HG03460 (cell line): ENCODE data around the gene ANAPC1.
"Not testable (repeated sequence)": the region's sequence is repeated elsewhere in the genome, so short reads cannot be mapped to it uniquely, and the experiment has no call there.

ENCODE experiments used
- ATAC-seq: cut with Tn5 transposase; IDR thresholded peaks from one replicate; pipeline ENCODE4 v1.9.1; 2021; ENCODE audit not compliant: unreplicated experiment

ANAPC1 gene, protein sequence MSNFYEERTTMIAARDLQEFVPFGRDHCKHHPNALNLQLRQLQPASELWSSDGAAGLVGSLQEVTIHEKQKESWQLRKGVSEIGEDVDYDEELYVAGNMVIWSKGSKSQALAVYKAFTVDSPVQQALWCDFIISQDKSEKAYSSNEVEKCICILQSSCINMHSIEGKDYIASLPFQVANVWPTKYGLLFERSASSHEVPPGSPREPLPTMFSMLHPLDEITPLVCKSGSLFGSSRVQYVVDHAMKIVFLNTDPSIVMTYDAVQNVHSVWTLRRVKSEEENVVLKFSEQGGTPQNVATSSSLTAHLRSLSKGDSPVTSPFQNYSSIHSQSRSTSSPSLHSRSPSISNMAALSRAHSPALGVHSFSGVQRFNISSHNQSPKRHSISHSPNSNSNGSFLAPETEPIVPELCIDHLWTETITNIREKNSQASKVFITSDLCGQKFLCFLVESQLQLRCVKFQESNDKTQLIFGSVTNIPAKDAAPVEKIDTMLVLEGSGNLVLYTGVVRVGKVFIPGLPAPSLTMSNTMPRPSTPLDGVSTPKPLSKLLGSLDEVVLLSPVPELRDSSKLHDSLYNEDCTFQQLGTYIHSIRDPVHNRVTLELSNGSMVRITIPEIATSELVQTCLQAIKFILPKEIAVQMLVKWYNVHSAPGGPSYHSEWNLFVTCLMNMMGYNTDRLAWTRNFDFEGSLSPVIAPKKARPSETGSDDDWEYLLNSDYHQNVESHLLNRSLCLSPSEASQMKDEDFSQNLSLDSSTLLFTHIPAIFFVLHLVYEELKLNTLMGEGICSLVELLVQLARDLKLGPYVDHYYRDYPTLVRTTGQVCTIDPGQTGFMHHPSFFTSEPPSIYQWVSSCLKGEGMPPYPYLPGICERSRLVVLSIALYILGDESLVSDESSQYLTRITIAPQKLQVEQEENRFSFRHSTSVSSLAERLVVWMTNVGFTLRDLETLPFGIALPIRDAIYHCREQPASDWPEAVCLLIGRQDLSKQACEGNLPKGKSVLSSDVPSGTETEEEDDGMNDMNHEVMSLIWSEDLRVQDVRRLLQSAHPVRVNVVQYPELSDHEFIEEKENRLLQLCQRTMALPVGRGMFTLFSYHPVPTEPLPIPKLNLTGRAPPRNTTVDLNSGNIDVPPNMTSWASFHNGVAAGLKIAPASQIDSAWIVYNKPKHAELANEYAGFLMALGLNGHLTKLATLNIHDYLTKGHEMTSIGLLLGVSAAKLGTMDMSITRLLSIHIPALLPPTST (N-terminal part only)

DNA sequence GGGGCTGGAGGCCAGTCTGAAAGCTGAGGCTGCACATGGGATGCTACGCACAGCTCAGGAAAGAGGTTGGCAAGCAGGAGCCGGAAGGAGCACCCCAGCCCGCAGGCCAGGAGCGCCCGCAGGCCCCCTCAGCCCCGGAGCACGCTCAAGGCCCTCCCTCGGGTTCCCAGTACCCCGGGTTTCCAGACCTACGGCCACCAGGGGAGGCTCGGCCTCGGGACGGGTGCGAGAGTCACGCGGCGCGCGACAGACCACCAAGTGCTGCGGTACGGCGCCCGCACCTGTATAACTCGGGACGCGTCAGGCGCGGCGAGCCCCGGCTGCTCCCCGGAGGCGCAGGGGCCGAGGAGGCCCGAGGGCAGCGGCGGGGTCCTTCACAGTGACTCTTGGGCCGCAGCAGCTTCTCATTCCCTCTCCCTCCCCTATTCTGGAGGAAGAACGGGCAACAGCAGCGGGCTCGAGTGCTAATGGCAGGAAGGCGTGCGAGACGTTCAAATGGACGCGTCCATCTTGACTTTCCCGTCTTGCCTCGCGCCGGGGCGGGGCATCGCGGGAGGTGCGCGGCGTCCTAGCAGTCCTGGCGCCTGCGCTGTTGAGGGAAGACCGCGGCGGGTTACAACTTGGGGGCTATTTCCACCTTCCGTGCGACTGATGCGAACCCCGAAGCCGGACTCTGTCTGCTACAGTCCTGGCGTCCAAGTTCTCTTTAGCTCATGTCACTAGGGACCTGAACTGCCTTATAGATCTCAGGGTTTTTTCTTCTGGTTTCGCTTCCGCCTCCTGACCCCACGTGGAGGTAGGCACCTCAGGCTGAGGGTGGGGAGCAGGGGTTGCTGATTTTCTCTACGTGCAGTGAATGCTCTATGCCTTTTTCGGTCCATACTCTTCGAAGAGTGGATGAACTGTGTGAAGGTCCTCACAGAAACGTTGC lies at the start of gene ANAPC1:
TSS of gene ANAPC1 (minus strand) at position 533 of the 931 bp plus-strand sequence. CDS start 3,368 bp downstream, outside the sequence.
- peak; percentile 85 for ATAC-seq

DNA sequence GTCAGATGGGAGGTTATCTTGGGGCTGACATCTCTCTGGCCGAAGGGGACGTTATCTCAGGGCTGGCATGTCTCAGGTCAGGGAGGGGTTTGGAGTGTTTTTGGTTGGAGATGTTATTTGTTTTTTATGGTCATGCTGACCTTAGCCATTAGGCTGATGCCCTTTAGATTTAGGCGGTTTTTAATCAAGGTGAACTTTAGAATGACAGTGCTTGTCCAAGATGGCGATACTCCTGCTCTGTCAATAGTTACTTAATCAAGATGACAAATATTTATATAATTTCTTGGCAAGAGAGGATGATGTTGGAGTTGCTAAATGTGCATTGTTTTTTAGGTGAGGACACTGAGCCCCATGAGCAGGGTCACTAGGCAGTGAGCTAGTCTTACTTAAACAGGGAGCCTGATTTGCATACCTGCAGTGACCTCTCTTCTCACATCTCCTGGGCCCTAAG lies 48.9 kb upstream of the ANAPC1 start:
- no peak for ATAC-seq

DNA sequence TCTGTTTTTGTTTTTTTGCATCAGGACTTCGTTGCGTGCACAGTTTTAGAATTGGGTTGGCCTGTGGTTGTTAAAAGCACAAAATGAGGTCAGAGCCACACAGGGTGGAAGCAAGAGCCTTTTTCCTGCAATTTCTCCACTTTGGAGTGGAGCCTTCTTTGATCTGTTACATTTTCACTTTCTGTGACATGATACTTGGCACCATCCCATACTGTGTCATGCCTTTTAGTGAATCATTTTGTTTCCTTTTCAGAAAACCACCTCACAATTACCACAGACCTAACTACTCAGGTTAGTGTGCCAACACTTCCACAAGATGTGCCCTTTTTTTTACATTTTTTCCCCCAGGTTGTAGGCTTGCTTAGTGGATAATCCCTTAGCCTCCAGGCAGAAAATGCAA lies 46.9 kb upstream of the ANAPC1 start:
- ATAC-seq, result no peak

DNA sequence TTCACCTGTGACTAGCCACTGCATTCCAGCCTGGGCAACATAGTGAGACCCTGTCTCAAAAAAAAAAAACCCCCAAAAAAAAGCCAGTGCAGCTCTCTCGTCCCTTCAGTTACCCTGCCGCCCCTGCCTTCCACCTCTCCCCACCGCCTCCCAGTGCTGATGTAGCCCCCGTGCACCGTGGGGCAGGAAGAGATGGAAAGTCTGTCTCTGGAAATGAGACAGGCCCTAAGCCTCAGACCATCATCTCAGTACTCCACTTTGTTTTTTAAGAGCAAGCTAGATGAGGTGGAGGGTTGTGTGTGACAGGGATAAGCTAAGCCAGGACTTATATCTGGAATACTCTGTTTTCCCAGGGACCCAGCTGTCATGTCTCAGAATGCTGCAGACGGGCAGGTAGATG lies 46.4 kb upstream of the ANAPC1 start:
- ATAC-seq, result no peak

DNA sequence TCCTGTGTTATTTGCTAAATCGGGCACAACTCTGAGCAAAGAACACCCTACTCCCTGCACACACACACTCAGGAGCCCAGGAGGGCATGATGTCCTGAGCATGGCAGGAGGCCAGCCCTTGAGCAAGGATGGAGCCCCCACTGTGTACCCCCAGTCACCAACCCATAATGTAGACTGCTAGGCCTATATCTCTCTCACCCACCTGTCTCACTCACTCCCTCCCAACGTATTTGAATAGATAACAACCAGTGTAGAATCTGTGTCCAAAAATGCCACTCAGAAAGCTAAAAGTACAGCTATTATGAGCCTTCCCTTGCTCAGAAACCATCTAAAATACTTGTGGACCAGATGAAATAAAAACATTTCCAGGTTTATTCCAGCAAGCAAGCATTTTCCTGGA lies 43.7 kb upstream of the ANAPC1 start:
- ATAC-seq, result no peak

DNA sequence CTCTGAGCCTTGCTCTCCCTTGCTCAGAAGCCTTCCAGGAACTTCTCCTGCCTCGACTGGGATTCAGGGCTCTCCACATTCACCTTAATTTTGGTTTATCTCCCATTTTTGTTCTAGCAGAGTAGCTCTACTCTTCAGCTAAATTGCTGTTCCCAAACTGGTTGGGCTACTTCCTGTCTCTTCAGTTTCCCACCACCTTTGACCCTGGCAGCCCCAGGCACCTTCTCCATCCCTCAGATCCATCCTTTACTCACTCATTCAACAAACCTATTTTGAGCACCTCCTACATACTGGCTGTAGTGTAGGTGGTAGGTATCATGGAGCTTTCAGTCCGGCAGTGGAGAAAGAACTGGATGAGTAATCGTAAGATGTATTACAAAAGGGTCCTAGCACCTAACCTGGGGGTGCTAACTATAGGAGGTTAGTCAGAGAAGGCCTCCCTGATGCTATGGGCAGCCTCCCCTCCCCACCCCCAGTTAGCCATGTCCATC lies 40.7 kb upstream of the ANAPC1 start:
- no peak for ATAC-seq

DNA sequence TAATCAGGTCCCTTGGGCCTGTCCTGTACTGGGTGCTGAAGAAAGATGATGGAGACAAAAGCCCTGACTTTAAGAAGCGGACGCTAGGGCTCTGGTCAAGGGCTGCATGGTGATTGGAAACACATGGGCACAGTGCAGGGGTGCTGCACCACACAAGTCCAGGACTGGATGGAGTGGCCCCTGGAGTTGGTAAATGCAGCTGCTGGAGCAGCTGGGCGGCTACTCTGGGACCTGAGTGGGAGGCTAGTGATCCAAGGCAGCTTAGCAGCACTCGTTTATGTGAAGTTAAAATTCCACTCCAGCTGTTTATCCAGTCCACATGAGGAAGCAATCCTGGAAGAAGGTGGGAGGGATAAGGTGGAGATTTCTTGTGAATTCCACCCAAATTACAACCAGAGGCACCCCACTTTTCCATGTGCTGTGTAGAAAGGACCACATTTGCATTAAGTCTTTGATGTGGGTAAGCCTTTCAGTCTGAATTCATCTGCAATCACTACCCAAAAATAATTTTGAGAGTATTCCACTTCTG lies 39.3 kb upstream of the ANAPC1 start:
- no peak for ATAC-seq

DNA sequence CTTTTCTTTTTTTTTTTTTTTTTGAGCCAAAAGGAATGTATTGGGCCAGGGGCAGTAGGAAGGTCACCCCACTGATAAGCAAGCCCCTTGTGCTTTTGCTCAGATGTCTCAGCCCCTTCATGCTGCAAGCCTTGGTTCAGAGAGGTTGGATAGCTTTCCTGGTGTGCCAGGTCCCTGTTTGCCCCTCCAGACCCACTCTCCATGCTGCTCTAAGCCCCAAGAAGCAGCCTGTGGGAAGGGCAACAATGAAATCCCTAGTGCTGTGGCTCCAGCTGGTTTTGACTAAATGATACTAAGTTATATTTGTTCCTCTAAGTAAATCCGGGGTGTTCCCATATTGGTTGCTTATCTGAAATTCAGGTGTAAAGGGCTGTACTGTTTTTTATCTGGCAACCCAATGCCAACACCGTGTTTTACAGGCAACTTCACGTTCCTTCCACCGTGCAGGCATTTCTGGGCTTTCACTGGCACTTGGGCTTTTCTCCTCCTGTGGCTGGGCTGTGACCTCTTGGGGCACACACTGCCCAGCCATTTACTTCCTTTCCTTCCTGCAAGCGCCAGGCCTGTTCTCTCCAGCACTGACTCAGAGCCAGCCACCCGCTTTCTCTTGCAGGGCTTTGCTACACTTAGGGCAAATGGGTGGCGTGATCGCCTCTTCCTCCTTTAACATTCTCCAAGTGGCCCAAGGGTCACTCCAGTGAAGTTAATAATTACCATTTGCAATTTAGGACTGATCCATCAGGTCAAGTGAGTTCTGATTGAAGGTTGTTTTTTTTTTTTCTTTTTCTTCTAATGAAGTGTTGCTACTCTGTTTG lies 36.0 kb upstream of the ANAPC1 start:
- ATAC-seq, result no peak

DNA sequence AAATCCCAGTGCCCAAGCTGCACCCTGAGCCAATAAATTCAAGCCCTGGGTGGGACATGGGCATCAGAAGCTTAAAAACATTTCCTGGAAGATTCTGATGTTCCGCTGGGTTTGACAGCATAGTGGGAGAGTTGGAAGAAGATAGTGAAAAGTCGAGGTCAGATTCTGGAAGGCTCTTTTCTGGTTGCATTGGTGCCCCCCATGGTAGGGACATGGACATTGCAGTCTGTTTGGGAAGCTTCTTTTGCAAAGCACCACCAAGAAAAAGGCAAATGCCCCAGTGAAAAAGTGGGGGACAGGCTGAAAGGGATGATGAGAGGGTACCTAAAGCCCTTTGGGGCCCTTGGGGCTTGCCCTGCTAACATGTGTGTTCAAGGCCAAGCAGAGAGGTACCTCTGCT lies 35.4 kb upstream of the ANAPC1 start:
- ATAC-seq, result no peak

DNA sequence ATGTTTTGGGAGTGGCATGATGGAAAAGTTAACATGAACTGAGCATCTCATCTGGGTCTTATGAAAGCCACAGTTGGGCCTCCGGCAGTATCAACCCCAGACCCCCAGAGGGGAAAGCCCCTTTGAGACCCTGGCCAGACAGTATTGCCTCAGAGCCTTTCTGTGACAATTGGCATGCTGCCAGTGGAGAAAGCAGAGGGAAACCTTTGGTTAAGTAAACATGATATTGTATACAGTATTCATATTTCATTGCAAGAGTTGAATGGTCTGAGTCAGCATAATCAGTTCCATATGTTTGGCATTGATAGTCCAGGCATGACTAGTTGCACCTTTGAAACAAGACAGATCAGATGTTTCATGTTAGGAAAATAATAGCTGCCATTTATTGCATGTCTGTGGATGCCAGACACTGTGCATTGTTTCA lies 34.4 kb upstream of the ANAPC1 start:
- no peak for ATAC-seq

DNA sequence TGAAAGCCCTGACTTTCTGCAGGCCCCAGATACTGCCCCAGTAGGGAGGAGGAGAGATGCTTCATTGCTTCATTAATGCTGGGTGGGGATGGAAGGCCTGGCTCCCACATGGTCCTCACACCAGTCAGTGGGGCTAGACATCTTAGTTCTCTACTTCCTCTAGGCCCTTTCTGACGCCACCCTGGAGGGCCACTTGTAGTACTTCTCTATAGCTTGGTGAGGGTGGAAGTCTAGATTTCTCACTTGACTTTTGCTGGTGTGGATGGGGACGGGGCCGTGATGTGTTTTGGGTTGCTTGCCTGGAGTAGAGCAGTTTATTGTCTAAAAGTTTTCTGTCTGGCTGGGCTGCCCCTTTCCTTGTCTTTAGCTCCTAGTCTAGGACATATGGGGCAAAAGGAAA lies 33.1 kb upstream of the ANAPC1 start:
- no peak for ATAC-seq

DNA sequence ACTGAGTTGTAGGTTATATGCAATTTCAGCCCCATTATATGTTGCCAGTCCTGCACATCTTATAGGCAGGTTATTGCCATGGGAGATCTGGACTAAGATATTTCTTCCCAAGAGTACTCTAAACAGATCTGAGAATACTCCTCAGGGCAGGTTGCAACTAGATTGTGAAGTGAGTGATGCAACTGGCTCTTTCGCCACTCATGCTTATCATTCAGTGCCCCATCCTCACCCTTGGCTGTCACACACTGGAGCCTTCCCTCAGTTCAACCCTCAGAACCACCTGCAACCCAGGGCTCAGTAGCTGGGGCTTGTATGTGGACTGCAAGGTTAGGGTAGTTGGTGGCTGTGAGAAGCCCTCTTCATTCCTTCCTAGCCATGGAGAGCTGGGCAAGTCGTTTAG lies 28.6 kb upstream of the ANAPC1 start:
- no peak for ATAC-seq

DNA sequence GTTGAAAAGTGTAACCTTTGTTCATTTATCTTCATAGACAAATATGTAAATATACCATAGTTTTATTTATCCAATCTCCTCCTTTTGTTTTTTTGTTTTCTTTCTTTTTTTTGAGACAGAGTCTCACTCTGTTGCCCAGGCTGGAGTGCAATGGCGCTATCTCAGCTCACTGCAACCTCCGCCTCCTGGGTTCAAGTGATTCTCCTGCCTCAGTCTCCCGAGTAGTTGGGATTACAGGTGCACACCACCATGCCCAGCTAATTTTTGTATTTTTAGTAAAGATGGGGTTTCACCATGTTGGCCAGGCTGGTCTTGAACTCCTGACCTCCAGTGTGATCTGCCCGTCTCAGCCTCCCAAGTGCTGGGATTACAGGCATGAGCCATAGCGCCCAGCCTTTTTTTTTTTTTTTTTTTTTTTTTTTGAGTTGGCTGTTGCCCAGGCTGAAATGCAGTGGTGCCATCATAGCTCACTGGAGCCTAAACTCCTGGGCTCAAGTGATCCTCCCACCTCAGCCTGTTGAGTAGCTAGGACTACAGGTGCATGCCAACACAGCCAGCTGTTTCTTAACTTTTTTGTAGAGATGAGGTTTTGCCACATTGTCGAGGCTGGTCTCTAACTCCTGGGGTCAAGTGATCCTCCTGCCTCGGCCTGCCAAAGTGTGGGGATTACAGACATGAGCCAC lies 27.4 kb upstream of the ANAPC1 start:
- ATAC-seq, result not testable (repeated sequence)

DNA sequence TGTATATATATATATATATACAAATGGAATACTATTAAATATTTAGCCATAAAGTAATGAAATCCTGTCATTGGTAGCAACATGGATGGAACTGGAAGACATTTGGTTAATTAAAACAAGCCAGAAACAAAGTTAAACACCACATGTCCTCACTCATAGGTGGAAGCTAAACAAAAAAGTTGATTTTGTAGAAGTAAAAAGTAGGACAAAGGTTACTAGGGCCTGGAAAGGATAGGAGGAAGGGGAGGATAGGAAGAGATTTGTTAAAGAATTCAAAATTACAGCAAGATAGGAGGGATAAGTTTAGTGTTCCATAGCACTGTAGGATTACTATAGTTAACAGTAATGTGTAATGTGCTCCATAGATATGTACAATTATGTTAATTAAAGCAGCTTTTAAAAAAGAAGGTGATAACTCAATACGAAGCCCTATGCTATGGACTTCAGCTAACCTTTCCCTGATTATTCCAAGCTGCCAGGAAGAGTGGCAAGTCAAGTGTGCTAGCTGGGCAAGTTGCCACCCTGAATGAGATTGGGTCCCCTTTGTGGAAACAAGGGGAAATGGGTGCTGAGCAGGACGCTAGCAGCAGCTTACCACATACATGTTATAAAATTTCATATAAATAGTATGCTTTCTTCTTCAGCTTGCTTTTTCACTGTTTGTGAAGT lies 26.8 kb upstream of the ANAPC1 start:
- no peak for ATAC-seq

DNA sequence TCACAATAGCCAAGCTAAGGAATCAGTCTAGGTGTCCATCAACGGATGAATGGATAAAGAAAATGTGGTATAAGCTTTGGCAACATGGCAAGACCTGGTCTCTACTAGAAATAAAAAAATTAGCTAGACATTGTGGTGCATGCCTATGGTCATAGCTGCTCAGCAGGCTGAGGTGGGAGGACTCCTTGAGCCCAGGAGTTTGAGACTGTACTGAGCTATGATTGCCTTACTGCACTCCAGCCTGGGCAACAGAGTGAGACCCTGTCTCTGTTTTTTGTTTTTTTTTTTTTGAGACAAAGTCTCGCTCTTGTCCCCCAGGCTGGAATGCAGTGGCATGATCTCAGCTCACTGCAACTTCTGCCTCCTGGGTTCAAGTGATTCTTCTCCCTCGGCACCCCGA lies 26.0 kb upstream of the ANAPC1 start:
- ATAC-seq, result not testable (repeated sequence)

DNA sequence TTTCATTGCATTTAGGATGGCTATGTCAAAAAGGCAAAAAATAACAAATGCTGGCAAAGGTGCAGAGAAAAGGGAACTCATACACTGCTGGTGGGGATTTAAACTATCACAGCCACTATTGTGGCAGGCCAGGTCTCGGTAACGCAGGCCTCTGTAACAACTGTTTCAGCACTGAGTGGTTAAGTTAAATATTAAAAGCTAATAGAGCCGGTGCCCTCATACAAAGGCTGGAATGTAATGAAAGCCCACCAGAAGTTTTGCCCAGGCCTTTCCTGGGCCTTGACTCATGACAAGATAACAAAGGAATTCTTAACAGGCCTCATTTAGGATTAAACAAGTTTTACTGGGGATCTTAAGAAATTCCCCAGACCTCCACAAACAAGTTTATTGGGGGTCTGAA lies 25.1 kb upstream of the ANAPC1 start:
- ATAC-seq, result no peak

DNA sequence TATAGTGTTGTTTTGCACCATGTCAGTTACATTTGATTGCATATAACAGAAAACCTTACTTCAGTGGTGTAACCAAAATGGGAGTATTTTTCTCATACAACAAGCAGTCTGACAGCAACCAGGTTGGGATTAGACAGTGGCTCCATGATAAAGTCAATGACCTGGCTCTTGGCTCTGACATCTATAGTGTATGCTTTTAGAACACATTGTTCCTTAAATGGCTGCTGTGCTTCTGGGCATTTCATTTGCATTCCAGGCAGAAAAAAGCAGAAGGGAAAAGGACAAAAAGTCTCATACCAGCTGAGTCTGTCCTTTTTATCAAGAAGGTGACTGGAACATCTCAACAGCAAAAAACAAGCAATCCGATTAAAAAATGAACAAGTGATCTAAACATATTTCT lies 24.6 kb upstream of the ANAPC1 start:
- ATAC-seq, result no peak
